Glomerular endothelial cell (primary cell): ENCODE measurements around the gene DCAF4L1. TPM values are rescaled to one million over a fixed set of nuclear protein-coding genes. Genes with fewer than 3 reads are reported as not detected.

Experiments used
- DNase-seq: peaks from one replicate; pipeline ENCODE4 v3.0.0-alpha.2; 2011; ENCODE audit warnings: low read depth, low spot score; ENCODE audit errors: extremely low read depth
- total RNA-seq: library from RNA; depleted of rRNA; stranded (reverse); fragments of >200 nt; gene quantifications from 2 replicates; pipeline ENCODE4 v1.2.3, GENCODE V29; 2015

Gene DCAF4L1
- 0.18 TPM in 1 of 2 replicates, not detected in the other for total RNA-seq

GRCh38 chr4:41981456-41981855 lies at the start of gene DCAF4L1:
DCAF4L1 (plus strand) TSS chr4:41981756; CDS start chr4:41981793, 37 bp downstream.
- DNase-seq, result no peak

GRCh38 chr4:41932988-41933387 lies 48.6 kb upstream of the DCAF4L1 start:
- DNase-seq, result no peak

- DNase-seq, result no peak
Measured at GRCh38 chr4:41933997-41934503, 47.5 kb upstream of the DCAF4L1 start.

- no peak for DNase-seq
Measured at GRCh38 chr4:41934514-41934900, 47.0 kb upstream of the DCAF4L1 start.

GRCh38 chr4:41934901-41935651 lies 46.5 kb upstream of the DCAF4L1 start, which contains the start of gene TMEM33:
TMEM33 (plus strand) TSS chr4:41935429; CDS start chr4:41935485, 56 bp downstream.
- DNase-seq, result peak; percentile 25

GRCh38 chr4:41935652-41936021 lies 45.9 kb upstream of the DCAF4L1 start:
- DNase-seq, result no peak

GRCh38 chr4:41939016-41939626 lies 42.4 kb upstream of the DCAF4L1 start:
- DNase-seq, result no peak

- no peak for DNase-seq
Measured at GRCh38 chr4:41940834-41941233, 40.7 kb upstream of the DCAF4L1 start.

GRCh38 chr4:41943506-41943905 lies 38.0 kb upstream of the DCAF4L1 start:
- DNase-seq, result no peak

GRCh38 chr4:41944089-41944488 lies 37.5 kb upstream of the DCAF4L1 start:
- DNase-seq, result no peak

- DNase-seq, result no peak
Measured at GRCh38 chr4:41949531-41949930, 32.0 kb upstream of the DCAF4L1 start.

GRCh38 chr4:41957634-41958033 lies 23.9 kb upstream of the DCAF4L1 start:
- DNase-seq, result no peak

- DNase-seq, result peak; percentile 7
Measured at GRCh38 chr4:41963105-41963504, 18.5 kb upstream of the DCAF4L1 start.

- no peak for DNase-seq
Measured at GRCh38 chr4:41964401-41964800, 17.2 kb upstream of the DCAF4L1 start.

GRCh38 chr4:41967392-41967791 lies 14.2 kb upstream of the DCAF4L1 start:
- no peak for DNase-seq

- DNase-seq, result no peak
Measured at GRCh38 chr4:41969671-41970070, 11.9 kb upstream of the DCAF4L1 start.

- DNase-seq, result no peak
Measured at GRCh38 chr4:41975341-41975740, 6.2 kb upstream of the DCAF4L1 start.

GRCh38 chr4:41976775-41977516 lies 4.6 kb upstream of the DCAF4L1 start:
- no peak for DNase-seq

- DNase-seq, result no peak
Measured at GRCh38 chr4:41977709-41978108, 3.8 kb upstream of the DCAF4L1 start.

- no peak for DNase-seq
Measured at GRCh38 chr4:41982716-41983115, 1.2 kb downstream of the DCAF4L1 start.

- DNase-seq, result no peak
Measured at GRCh38 chr4:41985151-41985550, 3.6 kb downstream of the DCAF4L1 start.
